Measurements from ENCODE around the gene AGFG2.
"Not testable (repeated sequence)": the region's sequence is repeated elsewhere in the genome, so short reads cannot be mapped to it uniquely, and the experiment has no call there.

The AGFG2 gene

GRCh38 chr7:100521076-100521475 lies 17.9 kb upstream of the AGFG2 start:
- DNase-seq (ENCODE audit: low read depth), result no peak

- not testable (repeated sequence) for DNase-seq (ENCODE audit: low read depth)
These were observed 17.0 kb upstream of the AGFG2 start for GRCh38 chr7:100521909-100522593.

GRCh38 chr7:100523192-100523591 lies 15.8 kb upstream of the AGFG2 start:
- DNase-seq (ENCODE audit: low read depth), result not testable (repeated sequence)

DNA sequence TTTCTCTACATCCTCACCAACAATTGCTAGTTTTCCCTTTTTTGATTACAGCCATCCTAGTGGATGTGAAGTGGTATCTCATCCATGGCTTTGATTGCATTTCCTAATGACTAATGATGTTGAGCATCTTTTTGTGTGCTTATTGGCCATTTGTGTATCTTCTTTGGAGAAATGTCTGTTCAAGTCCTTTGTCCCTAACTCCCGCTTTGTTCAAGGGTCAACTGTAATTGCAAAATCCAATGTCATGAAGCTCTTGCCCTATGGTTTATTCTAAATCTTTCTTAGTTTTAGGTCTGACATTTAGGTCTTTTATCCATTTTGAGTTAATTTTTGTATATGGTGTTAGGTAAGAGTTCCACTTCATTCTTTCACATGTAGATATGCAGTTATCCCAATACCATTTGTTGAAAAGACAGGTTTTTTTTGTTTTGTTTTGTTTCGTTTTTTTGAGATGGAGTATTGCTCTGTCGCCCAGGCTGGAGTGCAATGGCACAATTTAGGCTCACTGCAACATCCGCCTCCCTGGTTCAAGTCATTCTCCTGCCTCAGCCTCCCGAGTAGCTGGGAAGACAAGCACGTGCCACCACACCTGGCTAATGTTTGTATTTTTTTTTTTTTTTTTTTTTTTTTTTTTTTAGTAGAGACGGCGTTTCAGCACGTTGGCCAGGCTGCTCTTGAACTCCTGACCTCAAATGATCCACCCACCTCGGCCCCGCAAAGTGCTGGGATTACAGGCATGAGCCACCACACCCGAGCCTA lies 10.7 kb upstream of the AGFG2 start:
- DNase-seq (ENCODE audit: low read depth), result not testable (repeated sequence)

- no peak for DNase-seq (ENCODE audit: low read depth)
These were observed 6.6 kb upstream of the AGFG2 start for GRCh38 chr7:100532165-100533022.

DNA sequence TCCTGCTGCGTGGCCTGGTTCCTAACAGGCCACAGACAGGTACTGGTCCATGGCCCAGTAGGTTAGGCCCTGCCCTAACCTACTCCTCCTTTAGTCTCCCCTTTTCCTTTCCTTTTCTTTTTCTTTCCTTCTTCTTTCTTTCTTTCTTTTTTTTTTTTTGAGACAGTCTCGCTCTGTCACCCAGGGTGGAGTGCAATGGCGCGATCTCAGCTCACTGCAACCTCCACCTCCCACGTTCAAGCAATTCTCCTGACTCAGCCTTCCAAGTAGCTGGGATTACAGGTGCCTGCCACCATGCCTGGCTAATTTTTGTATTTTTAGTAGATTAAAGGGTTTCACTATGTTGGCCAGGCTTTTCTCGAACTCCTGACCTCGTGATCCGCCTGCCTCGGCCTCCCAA lies 3.0 kb upstream of the AGFG2 start:
- DNase-seq (ENCODE audit: low read depth), result not testable (repeated sequence)

DNA sequence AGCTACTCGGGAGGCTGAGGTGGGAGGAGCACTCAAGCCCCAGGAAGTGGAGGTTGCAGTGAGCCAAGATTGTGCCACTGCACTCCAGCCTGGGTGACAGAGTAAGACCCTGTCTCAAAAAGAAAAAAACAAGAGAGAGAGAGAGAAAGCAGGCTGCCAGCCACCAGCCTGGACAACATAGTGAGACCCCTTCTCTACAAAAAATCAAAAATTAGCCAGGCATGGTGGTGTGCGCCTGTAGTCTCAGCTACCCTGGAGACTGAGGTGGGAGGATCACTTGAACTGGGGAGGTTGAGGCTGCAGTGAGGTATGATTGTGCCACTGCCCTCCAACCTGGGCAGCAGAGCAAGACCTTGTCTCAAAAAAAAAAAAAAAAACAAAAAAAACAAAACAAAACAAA lies 2.3 kb upstream of the AGFG2 start:
- not testable (repeated sequence) for DNase-seq (ENCODE audit: low read depth)

DNA sequence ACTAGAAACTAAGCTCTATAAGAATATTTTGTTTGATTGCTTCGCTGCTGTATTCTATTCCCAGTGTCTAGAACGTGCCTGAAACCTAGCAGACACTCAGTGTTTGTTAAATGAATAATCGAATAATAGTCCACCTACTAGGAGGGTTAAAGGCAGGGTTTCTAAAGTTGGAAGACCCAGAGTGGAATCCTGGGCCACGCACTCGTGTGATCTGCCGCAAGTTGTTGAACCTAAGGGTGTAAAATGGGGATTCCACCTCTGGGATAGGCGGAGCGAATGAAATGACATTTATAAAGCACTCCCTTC lies 702 bp upstream of the AGFG2 start:
- DNase-seq (ENCODE audit: low read depth), result no peak

DNA sequence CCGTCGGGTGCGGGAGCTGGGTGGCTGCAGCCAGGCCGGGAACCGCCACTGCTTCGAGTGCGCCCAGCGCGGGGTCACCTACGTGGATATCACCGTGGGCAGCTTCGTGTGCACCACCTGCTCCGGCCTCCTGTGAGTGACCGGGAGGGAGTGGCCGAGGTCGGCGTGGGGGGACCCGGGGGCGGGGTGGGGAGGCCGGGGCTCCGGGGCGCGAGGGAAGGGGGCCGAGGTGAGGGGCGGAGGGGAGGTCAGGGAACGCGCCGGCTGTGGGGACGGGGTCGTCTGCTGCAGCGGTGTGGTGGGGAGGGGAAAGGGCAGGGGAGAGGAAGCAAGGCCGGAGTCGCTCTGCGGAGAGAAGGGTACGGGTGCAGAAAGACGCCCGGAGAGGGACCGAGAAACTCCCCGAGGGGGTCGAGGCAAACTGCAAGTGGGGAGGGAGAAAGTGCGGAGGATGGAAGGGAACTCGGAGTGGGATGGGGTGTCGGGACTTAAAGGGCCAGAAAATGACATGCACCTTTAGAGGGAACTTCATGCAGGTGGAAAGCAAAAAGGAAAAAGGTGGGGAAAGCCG lies 518 bp downstream of the AGFG2 start:
- DNase-seq (ENCODE audit: low read depth), result no peak

DNA sequence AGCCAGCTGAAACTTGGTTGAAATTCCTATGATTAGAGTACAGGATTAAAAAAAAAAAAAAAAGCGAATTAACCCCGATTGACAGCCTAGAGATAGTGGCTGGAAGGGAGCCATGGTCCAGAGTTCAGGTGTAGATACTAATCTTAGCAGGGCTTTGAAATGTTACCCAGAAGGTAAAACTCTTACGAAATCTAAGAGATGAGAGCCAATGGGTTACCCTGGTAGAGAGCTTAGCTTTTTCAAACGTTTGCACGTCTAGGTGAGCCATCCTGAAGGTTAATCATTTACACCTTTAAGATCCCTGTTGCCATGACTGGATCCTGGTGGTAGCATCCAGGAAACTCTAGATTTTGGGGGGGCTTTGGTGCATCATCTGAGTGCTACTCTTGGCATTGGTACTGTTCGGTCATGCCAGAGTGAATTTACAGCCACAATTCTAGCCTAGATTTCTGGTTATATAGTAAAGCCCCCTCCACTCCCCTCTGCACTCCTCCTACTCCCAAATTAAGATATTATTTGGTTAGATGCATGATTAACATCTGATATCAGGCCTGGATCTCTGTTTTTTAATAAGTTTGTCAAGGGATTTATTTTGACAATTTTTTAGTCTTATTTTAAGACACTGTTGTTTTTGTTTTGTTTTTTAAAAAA lies 1.2 kb downstream of the AGFG2 start:
- no peak for DNase-seq (ENCODE audit: low read depth)

DNA sequence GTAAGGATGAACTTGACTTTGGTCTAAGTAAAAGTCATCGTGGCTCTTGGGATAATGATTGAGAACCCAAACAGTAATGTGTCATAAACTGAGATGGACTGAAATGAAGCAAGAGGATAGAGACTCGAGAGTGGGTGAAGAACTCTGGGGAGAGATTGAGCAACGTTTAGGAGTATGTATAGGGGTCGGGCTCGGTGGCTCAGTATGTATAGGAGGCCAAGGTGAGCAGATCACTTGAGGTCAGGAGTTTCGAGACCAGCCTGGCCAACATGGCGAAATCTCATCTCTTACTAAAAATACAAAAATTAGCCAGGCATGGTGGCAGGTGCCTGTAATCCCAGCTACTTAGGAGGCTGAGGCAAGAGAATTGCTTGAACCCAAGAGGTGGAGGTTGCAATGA lies 2.3 kb downstream of the AGFG2 start:
- DNase-seq (ENCODE audit: low read depth), result not testable (repeated sequence)

DNA sequence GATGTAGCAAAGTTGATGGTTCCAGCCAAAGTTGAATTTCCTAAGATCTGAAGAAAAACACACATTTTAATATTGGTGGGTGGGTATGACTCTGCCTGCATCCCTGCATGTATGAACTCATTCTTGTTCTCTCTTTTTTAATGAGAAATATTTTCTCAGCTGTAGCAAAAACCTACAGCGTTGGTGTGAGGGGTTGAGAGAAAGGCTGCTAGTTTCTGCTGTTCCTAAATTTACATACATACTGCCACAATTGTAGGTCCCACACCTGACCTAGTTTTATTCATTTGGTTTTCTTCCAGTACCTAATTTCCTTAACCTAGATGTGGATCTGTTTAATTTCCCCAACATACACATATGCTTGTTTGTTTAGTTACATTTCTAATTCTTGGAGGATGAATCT lies 4.6 kb downstream of the AGFG2 start:
- DNase-seq (ENCODE audit: low read depth), result no peak

- no peak for DNase-seq (ENCODE audit: low read depth)
These were observed 5.4 kb downstream of the AGFG2 start for GRCh38 chr7:100544386-100544785.

GRCh38 chr7:100544967-100545359 lies 6.0 kb downstream of the AGFG2 start:
- no peak for DNase-seq (ENCODE audit: low read depth)

GRCh38 chr7:100545360-100546128 lies 6.5 kb downstream of the AGFG2 start:
- DNase-seq (ENCODE audit: low read depth), result peak; percentile 44

DNA sequence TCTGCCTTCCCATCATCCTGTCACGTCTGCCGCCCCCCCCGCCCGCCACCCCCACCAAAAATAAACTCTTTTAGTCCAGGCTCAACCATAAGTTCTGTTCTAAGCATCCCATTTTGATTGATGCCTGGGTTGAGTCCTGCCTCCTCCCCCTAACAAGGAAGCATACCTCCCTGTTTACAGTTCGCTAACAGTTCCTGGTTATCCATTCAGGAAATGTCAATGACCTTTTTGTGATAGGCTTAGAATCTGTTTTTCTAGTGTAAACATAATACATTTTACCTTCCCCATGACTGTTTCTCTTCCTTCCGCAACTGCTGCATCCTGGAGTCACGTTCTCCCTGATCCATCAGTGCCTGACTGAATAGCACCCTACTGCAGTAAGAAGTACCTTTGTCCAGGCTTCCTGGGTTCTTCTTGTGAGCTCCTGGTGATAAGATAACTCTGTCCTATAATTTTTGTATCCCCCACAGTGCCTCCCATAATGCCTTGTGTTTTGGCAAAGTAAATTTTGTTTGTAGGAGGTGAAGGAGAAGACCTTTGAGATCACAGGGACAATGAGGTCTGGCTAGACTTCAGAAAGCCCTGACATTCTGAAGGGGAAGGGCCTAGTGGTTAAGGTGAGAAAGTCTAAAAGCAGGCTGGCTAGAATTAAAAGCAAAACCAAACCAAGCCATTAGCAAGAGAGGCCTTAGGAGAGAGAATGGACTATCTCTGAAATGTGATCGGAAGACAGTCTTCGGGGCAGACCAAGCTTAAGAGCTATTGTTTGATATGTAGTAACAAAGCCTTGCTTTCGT lies 7.3 kb downstream of the AGFG2 start:
- DNase-seq (ENCODE audit: low read depth), result no peak

DNA sequence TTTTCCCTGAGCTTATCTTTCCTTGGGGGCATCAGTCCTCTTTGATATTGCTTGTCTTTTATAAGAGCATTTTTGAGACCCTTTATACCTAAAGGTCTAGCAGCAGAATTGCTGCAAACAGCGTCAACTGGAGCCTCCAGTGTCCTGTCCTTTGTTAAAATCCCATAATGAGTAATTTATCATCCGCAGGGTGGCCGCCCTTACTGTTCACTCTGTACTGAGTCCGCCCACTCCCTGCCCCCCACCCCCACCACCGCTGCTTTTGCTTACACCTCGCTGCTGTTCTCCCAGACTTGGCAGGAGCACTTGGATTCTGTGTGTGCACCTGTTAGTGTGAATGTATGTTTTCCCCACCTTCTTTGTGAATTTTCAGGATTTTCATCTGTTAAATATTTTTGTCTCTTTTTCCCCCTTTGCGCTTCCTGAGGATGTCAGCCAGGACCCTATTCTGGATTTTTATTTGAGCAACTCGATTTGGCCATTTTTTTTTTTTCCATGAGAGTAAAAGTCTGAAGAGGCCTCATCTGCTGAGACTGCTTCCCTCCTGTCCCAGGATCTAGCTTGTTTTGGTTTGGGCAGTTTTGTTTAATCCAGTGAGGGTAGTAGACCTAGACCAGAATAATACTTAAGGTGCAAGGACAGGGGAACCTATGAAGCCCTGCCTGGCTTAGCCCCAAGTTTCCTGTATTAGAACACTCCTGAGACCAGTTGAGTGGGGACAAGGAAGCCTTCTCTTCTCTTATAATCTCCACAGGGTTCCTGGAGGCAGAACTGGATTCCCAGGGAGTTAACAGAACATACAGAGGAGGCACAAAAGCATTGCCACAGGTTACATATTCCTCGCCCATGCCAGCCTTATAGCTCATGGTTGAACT lies 8.2 kb downstream of the AGFG2 start:
- no peak for DNase-seq (ENCODE audit: low read depth)

DNA sequence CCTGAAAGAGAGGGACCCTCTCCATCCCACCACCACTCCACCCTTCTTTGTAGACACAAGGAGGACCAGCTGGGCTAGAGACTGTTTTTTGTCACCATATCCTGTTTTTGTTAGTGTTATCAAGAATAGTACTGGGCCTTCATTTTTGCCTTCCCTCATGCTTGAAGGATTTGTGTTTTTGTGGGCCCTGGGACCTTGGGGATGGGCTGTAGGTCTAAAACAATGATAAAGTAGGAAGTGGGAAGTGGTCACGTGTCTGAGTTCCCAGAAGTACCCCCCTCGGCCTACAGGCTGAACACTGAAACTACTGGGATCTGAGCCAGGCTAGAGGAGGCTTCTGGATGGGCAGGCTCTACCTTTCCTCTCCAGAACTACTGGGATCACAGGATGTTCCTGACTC lies 8.9 kb downstream of the AGFG2 start:
- no peak for DNase-seq (ENCODE audit: low read depth)

DNA sequence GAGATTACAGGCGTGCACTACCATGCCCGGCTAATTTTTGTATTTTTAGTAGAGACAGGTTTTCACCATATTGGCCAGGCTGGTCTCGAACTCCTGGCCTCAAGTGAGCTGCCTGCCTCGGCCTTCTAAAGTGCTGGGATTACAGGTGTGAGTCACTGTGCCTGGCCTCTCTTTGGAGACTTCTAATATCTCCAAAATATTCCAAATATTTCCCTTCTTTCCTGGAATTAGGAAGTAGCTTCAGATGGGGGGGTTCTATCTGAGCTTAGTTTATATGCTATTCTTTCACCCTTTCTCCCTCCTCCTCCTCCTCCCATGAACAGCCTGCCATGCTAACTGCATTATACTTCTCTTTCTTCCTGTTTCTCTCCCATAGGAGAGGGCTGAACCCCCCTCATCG lies 9.4 kb downstream of the AGFG2 start:
- not testable (repeated sequence) for DNase-seq (ENCODE audit: low read depth)
